HG03457 (cell line): ENCODE measurements around the gene RASAL2.
"Not testable (repeated sequence)": the region's sequence is repeated elsewhere in the genome, so short reads cannot be mapped to it uniquely, and the experiment has no call there.

ENCODE experiments used
- ATAC-seq: cut with Tn5 transposase; IDR thresholded peaks from one replicate; pipeline ENCODE4 v1.9.1; 2021; ENCODE audit warnings: moderate number of reproducible peaks; ENCODE audit not compliant: unreplicated experiment

The RASAL2 gene

DNA sequence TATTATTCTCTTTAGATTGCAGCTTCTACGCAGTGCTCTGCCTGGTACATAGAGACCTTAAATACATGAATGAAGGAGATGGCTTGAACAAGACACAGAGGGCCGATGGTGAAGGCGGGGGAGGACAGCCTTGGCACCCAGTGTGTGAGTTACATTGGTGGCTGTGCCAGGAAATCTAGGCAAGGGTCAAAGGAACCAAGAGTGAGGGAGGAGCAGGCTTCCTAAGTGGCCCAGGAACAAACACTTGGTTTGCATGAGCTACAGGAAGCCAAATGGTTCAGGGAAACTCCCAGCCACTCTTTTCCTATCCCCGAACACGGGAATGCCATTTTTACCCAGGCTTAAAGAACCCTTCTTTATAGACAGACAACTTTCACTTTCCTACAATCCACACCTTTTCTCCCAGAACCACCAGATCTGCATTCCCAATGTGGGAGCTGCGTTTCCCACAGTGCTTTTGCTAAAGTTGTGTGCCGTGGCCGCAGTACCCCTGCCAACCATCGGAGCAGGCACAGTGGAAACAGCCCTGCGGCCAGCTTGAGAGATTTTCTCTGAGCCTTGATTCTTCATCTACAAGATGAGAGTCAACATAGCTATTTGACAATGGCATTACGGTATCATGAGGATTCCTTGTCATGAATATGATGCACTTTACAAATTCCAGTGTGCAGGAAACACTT, 406.3 kb downstream of the RASAL2 start:
- ATAC-seq = no peak

- no peak for ATAC-seq
Measured at GRCh38 chr1:178500936-178501554, 407.1 kb downstream of the RASAL2 start.

DNA sequence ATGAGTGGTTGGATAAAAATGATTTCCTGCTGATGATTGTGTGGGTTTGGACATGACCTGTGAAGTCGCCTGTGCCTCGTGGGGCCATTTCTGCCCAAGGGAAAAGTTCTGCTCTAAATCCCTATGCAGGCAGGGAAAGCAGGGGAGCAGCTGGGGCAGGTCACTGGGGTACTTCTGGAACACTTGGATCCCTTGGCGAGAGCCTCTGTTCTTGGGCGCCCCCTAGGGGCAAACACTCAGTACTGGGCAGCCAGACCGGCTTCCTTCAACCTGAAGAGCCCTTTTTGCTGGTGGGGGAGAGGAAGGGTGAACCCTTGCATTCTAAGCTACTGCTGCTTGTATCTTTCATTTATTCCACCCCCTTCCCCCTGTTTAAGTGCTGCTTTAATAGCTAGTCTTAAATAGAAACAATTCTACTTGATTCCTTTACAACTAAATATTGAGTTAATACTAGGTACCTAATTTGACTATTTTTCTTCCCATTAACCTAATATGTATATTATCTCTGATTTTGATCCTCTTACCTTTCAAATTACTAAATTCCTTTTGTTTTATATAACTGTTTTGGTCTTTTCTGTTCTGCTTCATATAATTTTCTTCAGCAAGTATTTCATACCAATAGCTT, 407.9 kb downstream of the RASAL2 start:
- peak; percentile 83 for ATAC-seq

- no peak for ATAC-seq
Measured at GRCh38 chr1:178502330-178502714, 408.4 kb downstream of the RASAL2 start.

DNA sequence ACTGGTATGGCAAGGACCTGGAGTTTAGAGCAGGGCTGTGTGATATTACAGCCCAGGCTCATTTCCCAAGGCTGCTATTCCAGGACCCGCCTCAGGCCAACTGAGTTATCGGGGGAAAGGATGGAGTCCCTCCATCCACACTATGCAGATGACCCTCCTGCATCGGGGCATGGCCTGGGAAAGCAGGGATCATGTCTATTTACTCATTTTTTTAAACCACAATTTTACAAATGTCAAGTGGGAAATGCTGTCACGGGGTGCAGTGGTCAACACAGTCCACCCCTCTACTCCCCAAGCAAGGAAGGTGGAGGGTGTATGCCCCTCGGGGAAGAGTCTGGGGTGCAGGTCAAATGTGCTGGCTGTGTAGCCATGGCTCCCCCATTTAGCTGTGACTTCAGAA, 409.0 kb downstream of the RASAL2 start:
- no peak for ATAC-seq

GRCh38 chr1:178503316-178503715, 409.4 kb downstream of the RASAL2 start:
- ATAC-seq = not testable (repeated sequence)

DNA sequence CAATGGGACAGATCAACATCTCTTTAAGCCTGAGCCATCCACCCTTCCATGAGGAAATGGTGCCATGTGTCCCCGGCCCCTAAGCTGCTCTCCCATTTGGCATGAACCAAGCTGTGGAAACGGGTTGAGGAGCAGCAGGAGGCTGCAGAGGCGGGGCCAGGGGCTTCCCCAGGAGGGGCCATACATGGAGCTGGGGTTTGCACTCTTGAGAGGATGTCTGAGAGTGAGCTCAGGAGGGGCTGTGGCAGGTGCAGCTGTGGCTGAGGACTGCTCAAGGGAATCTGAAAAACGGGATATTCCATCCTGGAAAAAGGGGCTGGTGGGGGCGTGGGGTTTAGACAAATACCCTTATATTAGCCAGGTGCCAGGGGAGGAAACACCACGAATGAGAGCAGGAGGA, 409.9 kb downstream of the RASAL2 start:
- ATAC-seq = no peak

DNA sequence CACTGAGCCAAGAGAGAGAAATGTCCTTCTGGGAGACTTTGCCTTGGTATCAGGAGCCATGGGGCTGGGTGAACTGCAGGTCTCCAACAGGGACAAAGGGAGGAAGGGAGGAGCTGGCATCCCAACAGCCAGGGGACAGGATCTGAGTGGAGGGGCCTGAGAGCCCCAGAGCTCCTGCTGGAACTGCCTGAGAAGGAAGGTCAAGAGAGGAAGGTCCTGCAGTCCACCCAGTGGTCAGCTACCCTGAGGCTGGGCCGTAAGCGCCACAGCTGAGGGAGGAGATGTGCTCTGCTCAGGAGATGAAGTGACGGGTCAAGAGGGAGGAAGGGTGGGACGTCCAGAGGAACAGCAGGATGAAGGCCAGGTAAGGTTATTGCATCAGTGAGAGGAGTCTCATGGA, 410.4 kb downstream of the RASAL2 start:
- no peak for ATAC-seq

- ATAC-seq = no peak
Measured at GRCh38 chr1:178506177-178506576, 412.3 kb downstream of the RASAL2 start.

DNA sequence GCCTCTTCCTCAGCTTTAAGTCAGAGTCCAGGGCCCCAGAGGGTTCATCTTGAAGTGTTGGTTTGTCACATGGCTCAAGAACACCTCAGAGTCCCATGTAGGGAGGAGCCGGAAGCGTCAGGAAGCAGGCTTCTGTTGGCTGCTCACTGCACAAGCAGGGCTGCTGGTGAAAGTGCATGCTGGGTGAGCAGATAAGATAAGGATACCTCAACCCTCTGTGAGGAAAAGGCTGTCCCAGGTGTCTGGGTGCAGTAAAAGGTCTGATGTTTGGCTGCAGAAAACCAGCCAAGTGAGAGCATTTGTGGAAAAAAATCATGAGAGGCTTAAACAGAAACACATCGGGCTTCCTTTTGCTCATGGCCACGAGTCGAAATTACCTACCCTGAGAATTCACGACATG, 412.8 kb downstream of the RASAL2 start:
- no peak for ATAC-seq

DNA sequence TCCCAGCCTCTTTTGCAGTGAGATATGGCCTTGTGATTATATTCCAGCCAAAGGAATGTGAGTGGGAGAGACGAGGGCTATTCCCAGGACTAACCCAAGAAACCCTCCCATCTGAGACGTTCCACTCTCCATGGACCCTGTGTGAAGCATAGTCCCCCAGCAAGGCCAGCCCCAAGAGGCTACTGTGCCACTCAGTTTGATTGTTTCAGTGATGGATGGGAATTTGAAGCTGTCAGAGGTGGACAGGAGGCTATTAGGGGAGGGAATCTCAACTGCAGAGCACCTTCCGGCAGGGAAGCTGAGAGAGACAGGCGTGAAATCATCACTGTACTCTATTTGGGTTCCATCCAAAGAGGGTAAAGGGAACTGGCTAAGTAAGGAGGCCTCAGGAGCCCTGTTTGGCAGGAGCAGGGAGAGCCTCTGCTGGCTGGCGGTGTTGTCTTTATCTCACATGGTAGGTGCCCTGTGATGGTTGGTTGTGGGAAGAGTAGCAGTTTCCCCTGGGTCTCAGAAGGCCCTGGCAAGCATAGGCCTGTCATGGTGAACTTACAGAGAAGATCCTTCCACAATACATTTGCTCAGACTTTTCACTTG, 415.6 kb downstream of the RASAL2 start:
- no peak for ATAC-seq

- no peak for ATAC-seq
Measured at GRCh38 chr1:178510155-178510554, 416.3 kb downstream of the RASAL2 start.

DNA sequence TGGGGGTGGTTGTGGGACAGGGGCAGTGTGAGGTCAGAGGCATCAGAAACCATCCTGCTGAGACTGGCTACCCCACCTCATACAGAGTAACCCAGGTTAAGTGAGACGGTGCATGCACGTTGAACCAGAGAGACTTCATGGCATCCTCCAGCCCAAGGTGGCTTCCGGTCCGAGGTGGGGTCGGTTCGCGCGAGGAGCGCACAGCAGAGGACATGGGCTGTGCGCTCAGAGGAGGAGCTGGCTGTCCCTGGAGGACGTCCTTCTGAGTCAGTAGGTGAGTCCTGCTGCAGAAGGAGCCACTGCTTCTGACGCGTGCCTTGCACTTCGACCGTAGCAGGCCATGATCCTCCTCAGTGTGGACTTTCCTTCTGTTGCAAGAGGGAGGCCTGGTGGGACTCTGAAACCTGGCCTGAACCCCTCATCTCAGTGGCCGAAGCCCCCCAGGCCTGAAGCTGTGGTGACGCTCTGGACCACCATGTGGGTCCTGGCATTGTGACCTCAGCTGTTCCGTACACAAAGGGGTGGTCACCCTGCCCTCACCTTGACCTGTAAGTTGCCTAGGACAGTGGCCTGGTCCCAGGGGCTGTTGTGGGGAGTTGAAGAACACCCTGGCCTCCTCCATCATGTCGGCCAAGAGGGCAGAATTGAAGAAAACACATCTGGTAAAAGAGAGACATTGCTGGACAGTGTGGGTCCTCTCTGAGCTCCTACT, 418.8 kb downstream of the RASAL2 start, which contains the start of gene TEX35:
TEX35 (plus strand) TSS at position 544 of the 712 bp plus-strand sequence; CDS start at position 624, 80 bp downstream.
- ATAC-seq = no peak

DNA sequence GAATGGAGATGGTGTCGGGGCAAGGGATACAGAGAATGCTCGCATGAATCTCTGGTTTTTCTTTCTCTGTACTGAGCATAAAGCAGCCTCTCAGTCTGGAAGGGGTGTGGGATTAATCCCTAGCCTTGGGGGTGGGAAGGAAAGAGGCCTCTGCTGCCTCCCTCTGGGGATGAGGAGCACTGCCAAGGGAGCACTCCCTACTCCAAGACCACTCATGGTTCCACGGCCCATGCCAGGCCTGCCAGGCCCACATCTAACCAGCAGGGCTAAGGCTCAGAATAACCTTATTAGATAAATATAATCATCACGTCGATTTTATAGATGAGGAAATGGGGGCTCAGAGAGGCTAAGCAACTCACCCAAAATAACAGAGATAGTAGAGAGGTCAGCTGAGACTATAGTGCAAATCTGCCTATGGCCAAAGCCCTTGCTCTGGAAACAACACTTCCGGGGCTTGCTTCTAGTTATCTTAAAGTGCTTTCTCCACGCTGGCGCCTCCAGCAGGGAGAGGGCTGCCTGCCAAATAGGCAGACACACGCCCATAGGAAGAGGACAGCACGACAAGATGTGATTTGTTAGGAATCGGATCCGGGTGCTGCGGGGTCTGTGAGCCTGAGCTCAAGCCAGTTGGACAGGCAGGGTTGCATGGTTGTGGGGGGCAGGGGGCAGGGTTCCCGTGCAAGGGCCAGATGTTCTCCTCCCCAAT, 419.5 kb downstream of the RASAL2 start:
- no peak for ATAC-seq

GRCh38 chr1:178516110-178516509, 422.2 kb downstream of the RASAL2 start:
- ATAC-seq = no peak

DNA sequence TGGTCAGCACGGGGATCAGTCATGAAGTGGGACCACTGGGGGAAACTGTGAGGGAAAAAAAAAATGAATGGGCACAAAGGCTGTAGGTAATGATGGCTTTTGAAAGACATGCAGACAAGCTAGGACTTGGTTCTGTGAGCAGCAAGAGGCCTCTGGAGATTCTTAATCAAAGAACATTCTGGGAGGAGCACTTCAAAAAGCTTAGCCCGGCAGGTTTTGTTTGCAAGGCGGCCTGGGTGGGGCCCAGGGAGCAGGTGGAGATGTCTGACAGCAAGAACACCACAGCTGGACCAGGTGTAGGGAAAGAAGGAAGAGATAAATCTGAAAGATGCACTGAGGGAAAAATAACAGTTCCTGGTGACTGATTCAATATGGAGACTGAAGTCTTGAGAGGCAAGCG, 425.0 kb downstream of the RASAL2 start:
- ATAC-seq = no peak

- no peak for ATAC-seq
Measured at GRCh38 chr1:178520803-178521202, 426.9 kb downstream of the RASAL2 start.

GRCh38 chr1:178521241-178521640, 427.3 kb downstream of the RASAL2 start:
- ATAC-seq = no peak

- no peak for ATAC-seq
Measured at GRCh38 chr1:178527117-178527516, 433.2 kb downstream of the RASAL2 start.

DNA sequence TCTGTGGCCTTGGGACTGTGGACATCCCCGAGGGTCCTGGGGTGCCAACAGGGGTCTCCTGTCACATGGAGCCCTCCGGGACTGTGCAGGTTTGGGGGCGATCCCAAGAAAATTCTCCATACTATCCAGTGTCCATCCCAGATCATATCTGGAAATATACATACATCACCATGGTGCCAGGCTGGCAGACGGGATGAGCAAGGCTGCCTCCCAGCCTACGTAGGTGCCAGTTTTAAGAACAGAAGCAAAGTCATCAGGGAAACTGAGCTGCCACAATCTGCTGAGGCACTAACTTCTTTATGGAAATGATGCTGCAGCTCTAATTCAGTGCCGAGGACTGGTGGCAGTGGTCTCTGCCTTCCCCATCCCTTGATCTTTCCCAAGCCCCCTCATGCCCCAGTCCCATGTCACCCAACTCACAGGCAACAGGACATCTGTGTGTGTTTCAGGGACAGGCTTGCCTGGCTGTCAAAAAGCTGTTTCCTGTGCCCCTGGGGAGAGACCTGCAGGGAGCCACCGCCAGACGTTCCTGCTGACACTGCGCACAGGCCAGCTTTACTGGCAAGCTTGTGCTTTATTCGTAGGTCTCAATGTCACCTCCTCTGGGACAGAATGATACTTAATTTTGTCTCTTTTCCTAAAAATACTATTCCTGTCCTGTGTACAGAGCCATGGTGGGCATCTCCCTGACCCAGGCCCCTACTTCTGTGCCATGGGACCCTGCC, 434.5 kb downstream of the RASAL2 start:
- ATAC-seq = no peak
